ENCODE data around the gene C19orf81. TPM values are rescaled to one million over a fixed set of nuclear protein-coding genes. Genes with fewer than 3 reads are reported as not detected.

C19orf81 gene
- total and polyA plus RNA-seq, 9 of the 15 experiments (the other 6 are each of a cell fraction or from before 2014, with no cell fraction given) = 2.5 to 42.9 (median 33.0) TPM; not detected in 4

DNA sequence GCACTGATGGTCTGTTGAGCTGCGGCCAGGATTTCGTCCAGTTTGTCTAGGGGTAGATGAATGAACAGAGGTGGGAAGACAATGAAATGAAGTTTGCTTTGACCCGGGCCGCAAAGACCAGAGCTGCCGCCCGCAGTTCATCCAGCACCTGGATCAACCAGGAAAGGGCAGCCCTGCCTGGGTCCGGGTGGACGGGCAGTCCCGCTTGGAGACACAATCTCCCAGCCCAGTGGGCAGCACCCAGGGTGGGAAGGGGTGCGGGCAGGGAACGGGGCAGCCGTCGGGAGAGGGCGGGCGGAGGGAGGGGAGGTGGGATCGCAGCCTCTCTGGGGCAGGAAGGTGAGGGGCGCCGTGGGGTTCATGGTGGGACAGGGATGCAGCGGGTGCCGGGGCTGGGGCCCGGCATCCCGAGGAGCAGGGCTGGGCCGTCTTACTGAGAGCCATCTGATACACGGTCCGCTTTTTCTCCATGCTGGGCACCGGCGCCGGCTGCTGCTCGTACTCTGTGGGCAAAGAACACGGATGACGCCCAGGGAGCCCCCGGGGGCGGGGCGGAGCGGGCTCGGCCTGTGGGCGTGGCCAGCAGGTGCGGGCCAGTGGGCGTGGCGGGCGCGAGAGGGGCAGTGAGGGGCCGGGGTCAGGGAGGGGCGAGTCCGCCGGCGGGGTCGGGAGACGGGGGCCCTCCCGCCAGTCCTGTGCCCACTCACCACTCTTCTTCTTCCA lies 37.2 kb downstream of the C19orf81 start (continued):
- TF ChIP-seq, protein P1, sequence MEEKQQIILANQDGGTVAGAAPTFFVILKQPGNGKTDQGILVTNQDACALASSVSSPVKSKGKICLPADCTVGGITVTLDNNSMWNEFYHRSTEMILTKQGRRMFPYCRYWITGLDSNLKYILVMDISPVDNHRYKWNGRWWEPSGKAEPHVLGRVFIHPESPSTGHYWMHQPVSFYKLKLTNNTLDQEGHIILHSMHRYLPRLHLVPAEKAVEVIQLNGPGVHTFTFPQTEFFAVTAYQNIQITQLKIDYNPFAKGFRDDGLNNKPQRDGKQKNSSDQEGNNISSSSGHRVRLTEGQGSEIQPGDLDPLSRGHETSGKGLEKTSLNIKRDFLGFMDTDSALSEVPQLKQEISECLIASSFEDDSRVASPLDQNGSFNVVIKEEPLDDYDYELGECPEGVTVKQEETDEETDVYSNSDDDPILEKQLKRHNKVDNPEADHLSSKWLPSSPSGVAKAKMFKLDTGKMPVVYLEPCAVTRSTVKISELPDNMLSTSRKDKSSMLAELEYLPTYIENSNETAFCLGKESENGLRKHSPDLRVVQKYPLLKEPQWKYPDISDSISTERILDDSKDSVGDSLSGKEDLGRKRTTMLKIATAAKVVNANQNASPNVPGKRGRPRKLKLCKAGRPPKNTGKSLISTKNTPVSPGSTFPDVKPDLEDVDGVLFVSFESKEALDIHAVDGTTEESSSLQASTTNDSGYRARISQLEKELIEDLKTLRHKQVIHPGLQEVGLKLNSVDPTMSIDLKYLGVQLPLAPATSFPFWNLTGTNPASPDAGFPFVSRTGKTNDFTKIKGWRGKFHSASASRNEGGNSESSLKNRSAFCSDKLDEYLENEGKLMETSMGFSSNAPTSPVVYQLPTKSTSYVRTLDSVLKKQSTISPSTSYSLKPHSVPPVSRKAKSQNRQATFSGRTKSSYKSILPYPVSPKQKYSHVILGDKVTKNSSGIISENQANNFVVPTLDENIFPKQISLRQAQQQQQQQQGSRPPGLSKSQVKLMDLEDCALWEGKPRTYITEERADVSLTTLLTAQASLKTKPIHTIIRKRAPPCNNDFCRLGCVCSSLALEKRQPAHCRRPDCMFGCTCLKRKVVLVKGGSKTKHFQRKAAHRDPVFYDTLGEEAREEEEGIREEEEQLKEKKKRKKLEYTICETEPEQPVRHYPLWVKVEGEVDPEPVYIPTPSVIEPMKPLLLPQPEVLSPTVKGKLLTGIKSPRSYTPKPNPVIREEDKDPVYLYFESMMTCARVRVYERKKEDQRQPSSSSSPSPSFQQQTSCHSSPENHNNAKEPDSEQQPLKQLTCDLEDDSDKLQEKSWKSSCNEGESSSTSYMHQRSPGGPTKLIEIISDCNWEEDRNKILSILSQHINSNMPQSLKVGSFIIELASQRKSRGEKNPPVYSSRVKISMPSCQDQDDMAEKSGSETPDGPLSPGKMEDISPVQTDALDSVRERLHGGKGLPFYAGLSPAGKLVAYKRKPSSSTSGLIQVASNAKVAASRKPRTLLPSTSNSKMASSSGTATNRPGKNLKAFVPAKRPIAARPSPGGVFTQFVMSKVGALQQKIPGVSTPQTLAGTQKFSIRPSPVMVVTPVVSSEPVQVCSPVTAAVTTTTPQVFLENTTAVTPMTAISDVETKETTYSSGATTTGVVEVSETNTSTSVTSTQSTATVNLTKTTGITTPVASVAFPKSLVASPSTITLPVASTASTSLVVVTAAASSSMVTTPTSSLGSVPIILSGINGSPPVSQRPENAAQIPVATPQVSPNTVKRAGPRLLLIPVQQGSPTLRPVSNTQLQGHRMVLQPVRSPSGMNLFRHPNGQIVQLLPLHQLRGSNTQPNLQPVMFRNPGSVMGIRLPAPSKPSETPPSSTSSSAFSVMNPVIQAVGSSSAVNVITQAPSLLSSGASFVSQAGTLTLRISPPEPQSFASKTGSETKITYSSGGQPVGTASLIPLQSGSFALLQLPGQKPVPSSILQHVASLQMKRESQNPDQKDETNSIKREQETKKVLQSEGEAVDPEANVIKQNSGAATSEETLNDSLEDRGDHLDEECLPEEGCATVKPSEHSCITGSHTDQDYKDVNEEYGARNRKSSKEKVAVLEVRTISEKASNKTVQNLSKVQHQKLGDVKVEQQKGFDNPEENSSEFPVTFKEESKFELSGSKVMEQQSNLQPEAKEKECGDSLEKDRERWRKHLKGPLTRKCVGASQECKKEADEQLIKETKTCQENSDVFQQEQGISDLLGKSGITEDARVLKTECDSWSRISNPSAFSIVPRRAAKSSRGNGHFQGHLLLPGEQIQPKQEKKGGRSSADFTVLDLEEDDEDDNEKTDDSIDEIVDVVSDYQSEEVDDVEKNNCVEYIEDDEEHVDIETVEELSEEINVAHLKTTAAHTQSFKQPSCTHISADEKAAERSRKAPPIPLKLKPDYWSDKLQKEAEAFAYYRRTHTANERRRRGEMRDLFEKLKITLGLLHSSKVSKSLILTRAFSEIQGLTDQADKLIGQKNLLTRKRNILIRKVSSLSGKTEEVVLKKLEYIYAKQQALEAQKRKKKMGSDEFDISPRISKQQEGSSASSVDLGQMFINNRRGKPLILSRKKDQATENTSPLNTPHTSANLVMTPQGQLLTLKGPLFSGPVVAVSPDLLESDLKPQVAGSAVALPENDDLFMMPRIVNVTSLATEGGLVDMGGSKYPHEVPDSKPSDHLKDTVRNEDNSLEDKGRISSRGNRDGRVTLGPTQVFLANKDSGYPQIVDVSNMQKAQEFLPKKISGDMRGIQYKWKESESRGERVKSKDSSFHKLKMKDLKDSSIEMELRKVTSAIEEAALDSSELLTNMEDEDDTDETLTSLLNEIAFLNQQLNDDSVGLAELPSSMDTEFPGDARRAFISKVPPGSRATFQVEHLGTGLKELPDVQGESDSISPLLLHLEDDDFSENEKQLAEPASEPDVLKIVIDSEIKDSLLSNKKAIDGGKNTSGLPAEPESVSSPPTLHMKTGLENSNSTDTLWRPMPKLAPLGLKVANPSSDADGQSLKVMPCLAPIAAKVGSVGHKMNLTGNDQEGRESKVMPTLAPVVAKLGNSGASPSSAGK (IDR thresholded peaks at IDR 0.05) = no peak
- TF ChIP-seq MECOM (CRISPR knock-in tag; IDR thresholded peaks at IDR 0.05) = no peak
- no peak for TF ChIP-seq ZNF75A (CRISPR knock-in tag; IDR thresholded peaks at IDR 0.05)
- no peak for TF ChIP-seq FOXJ2 (tag; IDR thresholded peaks at IDR 0.05)
- no peak for TF ChIP-seq EP300 (IDR thresholded peaks at IDR 0.05; ENCODE audit: low read length)

Data from K562 (cell line).